Immature natural killer cell (primary cell): ENCODE data around the gene HIGD2A. TPM values are rescaled to one million over a fixed set of nuclear protein-coding genes. Genes with fewer than 3 reads are reported as not detected.

Experiments
- DNase-seq, 3 donors: peaks; one replicate each; pipeline ENCODE4 v3.0.0; 2022; ENCODE audit warnings: mixed read lengths in 1 of 3
- H3K27ac Mint-ChIP-seq, 6 donors: one replicate each; pipeline ENCODE4 v1.8.0; 2020; ENCODE audit warnings: mixed read lengths in 6 of 6, mild to moderate bottlenecking in 5 of 6, inconsistent platforms in 4 of 6, moderate library complexity in 3 of 6
- H3K27me3 Mint-ChIP-seq, 3 donors: one replicate each; pipeline ENCODE4 v1.8.0; 2020 to 2021; ENCODE audit warnings: low read depth in 3 of 3, mild to moderate bottlenecking in 3 of 3, mixed read lengths in 3 of 3, moderate library complexity in 3 of 3, inconsistent platforms in 1 of 3
- H3K36me3 Mint-ChIP-seq, 3 donors: one replicate each; pipeline ENCODE4 v1.8.0; 2020; ENCODE audit warnings: mixed read lengths in 3 of 3, inconsistent platforms in 2 of 3, mild to moderate bottlenecking in 2 of 3
- H3K4me1 Mint-ChIP-seq, 2 donors: one replicate each; pipeline ENCODE4 v1.8.0; 2020; ENCODE audit warnings: inconsistent platforms in 2 of 2, mild to moderate bottlenecking in 2 of 2, mixed read lengths in 2 of 2, moderate library complexity in 1 of 2
- H3K4me3 Mint-ChIP-seq, 5 donors: one replicate each; pipeline ENCODE4 v1.8.0; 2020; ENCODE audit warnings: mild to moderate bottlenecking in 5 of 5, mixed read lengths in 5 of 5, inconsistent platforms in 3 of 5, moderate library complexity in 3 of 5
- H3K9me3 Mint-ChIP-seq, 6 donors: one replicate each; pipeline ENCODE4 v1.8.0; 2020; ENCODE audit warnings: mild to moderate bottlenecking in 6 of 6, mixed read lengths in 6 of 6, inconsistent platforms in 4 of 6, moderate library complexity in 3 of 6
- polyA plus RNA-seq, 3 donors: library from polyadenylated mRNA; unstranded; fragments of 300-500 nt; fragmentation: Illumina TruSeq; gene quantifications; one replicate each; pipeline ENCODE4 v1.2.3, GENCODE V29; 2021

The HIGD2A gene
- 100 to 1,000 TPM; 186 to 218 (median 207) TPM for polyA plus RNA-seq

- Mint-ChIP-seq H3K4me3 (peak within 1 kb of the TSS; percentile 94 to 100 (median 99)), H3K27ac (peak within 1 kb of the TSS; percentile 90 to 99 (median 98)), H3K27me3 (peaks cover 0 to 8% (median 5%) of the 10 kb centered on the region in 3 donors), H3K9me3 (no peaks in the 10 kb centered on the region), H3K36me3 (peaks cover 0 to 28% (median 4%) of the 10 kb centered on the region in 3 donors), H3K4me1 (peaks cover 32 to 37% of the 10 kb centered on the region in 2 donors)
- DNase-seq = peak; percentile 97 to 99 (median 98)
Measured at GRCh38 chr5:176388444-176389134, at the start of gene HIGD2A, which contains the start of gene NOP16. Gene HIGD2A, plus strand, starts transcription at chr5:176388751. Its CDS starts 69 bp downstream, at chr5:176388820. Gene NOP16, minus strand, starts transcription at chr5:176388598. Its CDS starts 59 bp downstream, at chr5:176388539.

- Mint-ChIP-seq H3K27me3 (peaks cover 0 to 2% (median 0%) of the 10 kb centered on the region in 3 donors), H3K27ac (no peak overlapping the region), H3K4me3 (no peak overlapping the region), H3K36me3 (peaks cover 15 to 25% (median 23%) of the 10 kb centered on the region in 3 donors), H3K4me1 (no peaks in the 10 kb centered on the region), H3K9me3 (no peaks in the 10 kb centered on the region)
- DNase-seq = no peak
Measured at GRCh38 chr5:176339304-176339703, 49.2 kb upstream of the HIGD2A start.

GRCh38 chr5:176341325-176342157 lies 47.0 kb upstream of the HIGD2A start:
- no peaks in the 10 kb centered on the region for H3K9me3 Mint-ChIP-seq
- no peaks in the 10 kb centered on the region for H3K4me1 Mint-ChIP-seq
- peak overlapping the region in 3 of 6 donors; percentile 19 to 43 (median 20) for H3K27ac Mint-ChIP-seq
- no peak overlapping the region for H3K4me3 Mint-ChIP-seq
- peaks cover 16 to 28% (median 18%) of the 10 kb centered on the region in 3 donors for H3K36me3 Mint-ChIP-seq
- DNase-seq = no peak
- H3K27me3 Mint-ChIP-seq = no peaks in the 10 kb centered on the region

- Mint-ChIP-seq H3K27ac (peak overlapping the region in 3 of 6 donors; percentile 7 to 61 (median 46)), H3K4me1 (no peaks in the 10 kb centered on the region), H3K9me3 (no peaks in the 10 kb centered on the region), H3K36me3 (peaks cover 13 to 22% (median 16%) of the 10 kb centered on the region in 3 donors), H3K27me3 (no peaks in the 10 kb centered on the region), H3K4me3 (no peak overlapping the region)
- DNase-seq = no peak
Measured at GRCh38 chr5:176342158-176342483, 46.4 kb upstream of the HIGD2A start.

- Mint-ChIP-seq H3K4me1 (no peaks in the 10 kb centered on the region), H3K27ac (peak overlapping the region in 3 of 6 donors; percentile 5 to 68 (median 23)), H3K36me3 (peaks cover 9 to 26% (median 14%) of the 10 kb centered on the region in 3 donors), H3K4me3 (no peak overlapping the region), H3K9me3 (no peaks in the 10 kb centered on the region), H3K27me3 (no peaks in the 10 kb centered on the region)
- DNase-seq = no peak
Measured at GRCh38 chr5:176342766-176343458, 45.6 kb upstream of the HIGD2A start.

- Mint-ChIP-seq H3K9me3 (no peaks in the 10 kb centered on the region), H3K4me3 (no peak overlapping the region), H3K4me1 (peaks cover 12 to 41% of the 10 kb centered on the region in 2 donors), H3K27ac (peak overlapping the region in 1 of 6 donors; percentile 11), H3K27me3 (peaks cover 0 to 1% (median 0%) of the 10 kb centered on the region in 3 donors), H3K36me3 (peaks cover 16 to 56% (median 43%) of the 10 kb centered on the region in 3 donors)
- no peak for DNase-seq
Measured at GRCh38 chr5:176350416-176350815, 38.1 kb upstream of the HIGD2A start.

DNA sequence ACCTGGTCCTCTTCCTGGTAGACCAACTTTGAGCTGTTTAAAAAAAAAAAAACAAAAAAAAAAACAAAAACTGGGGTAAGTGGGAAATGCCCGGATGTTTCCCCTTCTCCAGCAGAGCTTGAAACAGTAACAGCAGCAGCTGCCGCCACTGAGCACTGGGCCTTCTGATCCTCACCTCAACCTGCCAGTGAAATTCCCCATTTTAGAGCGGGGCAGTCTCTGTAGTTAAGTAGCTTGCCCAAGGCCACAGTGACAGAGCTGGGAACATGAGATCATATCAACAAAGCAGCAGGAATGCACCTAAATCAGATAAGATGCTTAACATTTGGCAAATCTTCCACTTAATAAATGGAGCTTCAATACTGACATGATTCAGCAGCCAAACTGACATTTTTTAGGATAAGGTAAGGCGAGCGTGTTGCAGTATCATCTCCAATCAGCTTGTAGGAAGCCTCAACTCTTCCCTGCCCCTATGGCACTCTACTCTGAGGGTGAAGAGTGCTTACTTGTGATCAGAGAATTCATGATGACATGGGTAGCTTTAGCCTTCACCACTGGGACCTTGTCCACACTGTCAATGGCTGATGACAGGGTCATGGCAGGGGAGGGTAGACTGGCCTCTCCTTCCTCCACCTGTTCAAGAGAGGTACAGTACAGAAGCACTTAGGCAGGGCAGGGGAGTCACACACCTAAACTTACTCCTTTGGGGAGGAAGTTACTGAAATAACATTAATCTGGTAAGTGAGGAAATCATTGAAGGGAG lies 36.3 kb upstream of the HIGD2A start:
- H3K9me3 Mint-ChIP-seq = no peaks in the 10 kb centered on the region
- peaks cover 16 to 51% (median 38%) of the 10 kb centered on the region in 3 donors for H3K36me3 Mint-ChIP-seq
- H3K4me3 Mint-ChIP-seq = no peak overlapping the region
- DNase-seq = no peak
- peaks cover 0 to 1% (median 0%) of the 10 kb centered on the region in 3 donors for H3K27me3 Mint-ChIP-seq
- peaks cover 16 to 49% of the 10 kb centered on the region in 2 donors for H3K4me1 Mint-ChIP-seq
- H3K27ac Mint-ChIP-seq = peak overlapping the region in 5 of 6 donors; percentile 13 to 64 (median 57)

GRCh38 chr5:176353533-176353932 lies 35.0 kb upstream of the HIGD2A start:
- Mint-ChIP-seq H3K36me3 (peaks cover 12 to 49% (median 39%) of the 10 kb centered on the region in 3 donors), H3K9me3 (no peaks in the 10 kb centered on the region), H3K27ac (no peak overlapping the region), H3K27me3 (peaks cover 0 to 1% (median 0%) of the 10 kb centered on the region in 3 donors), H3K4me1 (peaks cover 22 to 60% of the 10 kb centered on the region in 2 donors), H3K4me3 (no peak overlapping the region)
- no peak for DNase-seq

- no peak for DNase-seq
- H3K27me3 Mint-ChIP-seq = peaks cover 0 to 1% (median 0%) of the 10 kb centered on the region in 3 donors
- H3K9me3 Mint-ChIP-seq = no peaks in the 10 kb centered on the region
- peaks cover 7 to 33% (median 26%) of the 10 kb centered on the region in 3 donors for H3K36me3 Mint-ChIP-seq
- peaks cover 27 to 70% of the 10 kb centered on the region in 2 donors for H3K4me1 Mint-ChIP-seq
- no peak overlapping the region for H3K27ac Mint-ChIP-seq
- no peak overlapping the region for H3K4me3 Mint-ChIP-seq
Measured at GRCh38 chr5:176355400-176356178, 33.0 kb upstream of the HIGD2A start.

DNA sequence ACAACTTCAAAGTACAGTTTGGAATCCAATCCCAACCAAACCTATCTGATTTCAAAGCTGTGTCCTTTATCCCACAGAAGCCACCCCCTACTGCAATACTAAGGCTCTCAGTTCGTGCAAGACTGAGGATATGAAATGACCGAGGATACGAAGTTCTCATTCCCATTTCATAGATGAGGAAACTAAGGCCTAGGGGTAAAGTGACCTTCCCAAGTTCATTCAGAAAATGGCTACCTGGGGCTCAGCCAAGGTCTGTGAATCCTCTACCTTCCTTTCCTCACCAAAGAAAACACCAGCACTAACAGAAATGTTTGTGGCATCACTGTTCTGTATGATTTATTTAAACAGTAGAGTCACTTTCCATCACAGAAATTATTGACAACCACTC lies 32.4 kb upstream of the HIGD2A start:
- peaks cover 0 to 1% (median 1%) of the 10 kb centered on the region in 3 donors for H3K27me3 Mint-ChIP-seq
- H3K36me3 Mint-ChIP-seq = peaks cover 4 to 33% (median 26%) of the 10 kb centered on the region in 3 donors
- H3K4me3 Mint-ChIP-seq = no peak overlapping the region
- H3K9me3 Mint-ChIP-seq = no peaks in the 10 kb centered on the region
- H3K27ac Mint-ChIP-seq = no peak overlapping the region
- DNase-seq = no peak
- H3K4me1 Mint-ChIP-seq = peaks cover 27 to 70% of the 10 kb centered on the region in 2 donors

DNA sequence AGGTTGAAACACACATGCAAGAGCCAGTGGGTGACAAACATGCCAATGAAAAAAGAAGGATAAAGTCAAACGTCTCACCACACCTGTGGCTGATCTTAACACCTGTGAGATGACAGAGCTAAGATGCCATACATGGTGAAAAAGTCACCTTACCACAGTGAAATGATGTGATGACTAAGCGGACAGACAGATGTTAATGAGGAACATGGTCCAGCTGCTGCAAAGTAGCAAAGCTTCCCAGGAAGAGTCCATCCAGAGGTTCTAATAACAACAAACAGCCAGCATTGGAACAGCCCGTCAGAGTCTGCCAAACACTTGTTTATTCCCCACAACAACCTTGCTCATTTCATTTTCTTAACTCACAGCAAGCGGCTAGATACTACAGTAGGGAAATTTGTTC lies 28.9 kb upstream of the HIGD2A start:
- Mint-ChIP-seq H3K4me1 (peaks cover 39 to 55% of the 10 kb centered on the region in 2 donors), H3K36me3 (peaks cover 4 to 16% (median 13%) of the 10 kb centered on the region in 3 donors), H3K4me3 (peak overlapping the region; percentile 64 to 82 (median 75)), H3K27ac (peak overlapping the region in 5 of 6 donors; percentile 11 to 71 (median 60)), H3K27me3 (peaks cover 0 to 12% (median 5%) of the 10 kb centered on the region in 3 donors), H3K9me3 (no peaks in the 10 kb centered on the region)
- DNase-seq = no peak

GRCh38 chr5:176360894-176361436 lies 27.6 kb upstream of the HIGD2A start:
- Mint-ChIP-seq H3K36me3 (peaks cover 4 to 12% (median 9%) of the 10 kb centered on the region in 3 donors), H3K4me3 (peak overlapping the region; percentile 93 to 97 (median 95)), H3K4me1 (peaks cover 42 to 53% of the 10 kb centered on the region in 2 donors), H3K27me3 (peaks cover 0 to 12% (median 5%) of the 10 kb centered on the region in 3 donors), H3K9me3 (no peaks in the 10 kb centered on the region), H3K27ac (peak overlapping the region; percentile 87 to 97 (median 91))
- DNase-seq = no peak
